ENCODE measurements around the gene C22orf39. TPM values are rescaled to one million over a fixed set of nuclear protein-coding genes. Genes with fewer than 3 reads are reported as not detected.

The C22orf39 gene
- total and polyA plus RNA-seq, 4 donors: 11.3 to 22.4 (median 13.5) TPM

DNA sequence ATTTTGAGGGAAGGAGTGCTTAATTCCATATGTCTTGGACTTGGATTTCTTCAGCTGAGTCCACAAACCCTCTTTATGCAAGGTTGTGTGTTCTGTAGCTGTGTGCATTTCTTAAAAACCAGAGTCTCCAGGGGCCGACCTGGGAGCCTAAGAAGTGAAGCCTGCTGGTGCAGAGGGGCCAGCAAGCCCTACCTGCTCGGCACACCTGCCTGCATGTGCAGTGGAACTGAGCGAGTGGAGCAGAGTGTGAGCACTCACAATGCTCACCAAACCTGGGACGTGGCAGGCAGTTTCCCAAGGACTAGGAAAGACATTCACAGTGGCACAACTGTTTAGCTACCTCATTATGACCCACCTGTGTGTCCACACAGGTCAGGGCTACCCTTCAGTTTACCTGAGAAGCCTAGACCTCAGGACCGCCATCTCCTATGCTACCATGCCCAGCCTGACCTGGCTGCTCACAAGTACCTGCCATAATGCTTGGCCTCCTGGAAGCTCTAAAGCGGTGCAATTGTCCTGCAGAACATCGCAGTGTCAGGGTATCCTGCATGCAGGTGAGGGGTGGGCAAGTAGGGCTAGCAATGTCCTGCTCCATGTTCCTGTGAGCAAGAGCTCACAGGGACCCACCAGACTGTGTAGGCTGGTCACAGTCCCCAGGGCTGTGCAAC is 3.8 kb downstream of the C22orf39 start:
- Histone ChIP-seq H3K27me3 (ENCODE audit: control insufficient read depth in 4 of 4, insufficient read depth in 4 of 4, low read length in 3 of 4) (no peaks in the 10 kb centered on the region), H3K27ac (ENCODE audit: low read depth in 1 of 2, low read length in 2 of 2) (no peak overlapping the region), H3K9me3 (ENCODE audit: control insufficient read depth in 4 of 4, low read length in 3 of 4) (no peaks in the 10 kb centered on the region), H3K4me3 (ENCODE audit: low read depth in 1 of 3, low read length in 3 of 3) (no peak overlapping the region), H3K4me1 (ENCODE audit: control insufficient read depth in 4 of 4, insufficient read depth in 4 of 4, low read length in 3 of 4) (peaks cover 4 to 23% (median 12%) of the 10 kb centered on the region in 4 donors), H3K9ac (ENCODE audit: low read depth in 1 of 2, low read length in 2 of 2) (no peak overlapping the region), H3K36me3 (ENCODE audit: control insufficient read depth in 4 of 4, insufficient read depth in 3 of 4, low read depth in 1 of 4, low read length in 3 of 4) (peaks cover 0 to 13% (median 4%) of the 10 kb centered on the region in 4 donors)
- WGBS: 82% methylated on average over 7 of the region's 7 CpGs
- no peak for DNase-seq (ENCODE audit: low spot score)
- TF ChIP-seq GABPA (IDR thresholded peaks at IDR 0.05 in 1 of 2, conservative IDR thresholded peaks at IDR 0.05 in 1 of 2): no peak
- TF ChIP-seq, protein P1, sequence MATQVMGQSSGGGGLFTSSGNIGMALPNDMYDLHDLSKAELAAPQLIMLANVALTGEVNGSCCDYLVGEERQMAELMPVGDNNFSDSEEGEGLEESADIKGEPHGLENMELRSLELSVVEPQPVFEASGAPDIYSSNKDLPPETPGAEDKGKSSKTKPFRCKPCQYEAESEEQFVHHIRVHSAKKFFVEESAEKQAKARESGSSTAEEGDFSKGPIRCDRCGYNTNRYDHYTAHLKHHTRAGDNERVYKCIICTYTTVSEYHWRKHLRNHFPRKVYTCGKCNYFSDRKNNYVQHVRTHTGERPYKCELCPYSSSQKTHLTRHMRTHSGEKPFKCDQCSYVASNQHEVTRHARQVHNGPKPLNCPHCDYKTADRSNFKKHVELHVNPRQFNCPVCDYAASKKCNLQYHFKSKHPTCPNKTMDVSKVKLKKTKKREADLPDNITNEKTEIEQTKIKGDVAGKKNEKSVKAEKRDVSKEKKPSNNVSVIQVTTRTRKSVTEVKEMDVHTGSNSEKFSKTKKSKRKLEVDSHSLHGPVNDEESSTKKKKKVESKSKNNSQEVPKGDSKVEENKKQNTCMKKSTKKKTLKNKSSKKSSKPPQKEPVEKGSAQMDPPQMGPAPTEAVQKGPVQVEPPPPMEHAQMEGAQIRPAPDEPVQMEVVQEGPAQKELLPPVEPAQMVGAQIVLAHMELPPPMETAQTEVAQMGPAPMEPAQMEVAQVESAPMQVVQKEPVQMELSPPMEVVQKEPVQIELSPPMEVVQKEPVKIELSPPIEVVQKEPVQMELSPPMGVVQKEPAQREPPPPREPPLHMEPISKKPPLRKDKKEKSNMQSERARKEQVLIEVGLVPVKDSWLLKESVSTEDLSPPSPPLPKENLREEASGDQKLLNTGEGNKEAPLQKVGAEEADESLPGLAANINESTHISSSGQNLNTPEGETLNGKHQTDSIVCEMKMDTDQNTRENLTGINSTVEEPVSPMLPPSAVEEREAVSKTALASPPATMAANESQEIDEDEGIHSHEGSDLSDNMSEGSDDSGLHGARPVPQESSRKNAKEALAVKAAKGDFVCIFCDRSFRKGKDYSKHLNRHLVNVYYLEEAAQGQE (IDR thresholded peaks at IDR 0.05): no peak
- no peak for TF ChIP-seq RXRA (IDR thresholded peaks at IDR 0.05)
- TF ChIP-seq, protein P2, sequence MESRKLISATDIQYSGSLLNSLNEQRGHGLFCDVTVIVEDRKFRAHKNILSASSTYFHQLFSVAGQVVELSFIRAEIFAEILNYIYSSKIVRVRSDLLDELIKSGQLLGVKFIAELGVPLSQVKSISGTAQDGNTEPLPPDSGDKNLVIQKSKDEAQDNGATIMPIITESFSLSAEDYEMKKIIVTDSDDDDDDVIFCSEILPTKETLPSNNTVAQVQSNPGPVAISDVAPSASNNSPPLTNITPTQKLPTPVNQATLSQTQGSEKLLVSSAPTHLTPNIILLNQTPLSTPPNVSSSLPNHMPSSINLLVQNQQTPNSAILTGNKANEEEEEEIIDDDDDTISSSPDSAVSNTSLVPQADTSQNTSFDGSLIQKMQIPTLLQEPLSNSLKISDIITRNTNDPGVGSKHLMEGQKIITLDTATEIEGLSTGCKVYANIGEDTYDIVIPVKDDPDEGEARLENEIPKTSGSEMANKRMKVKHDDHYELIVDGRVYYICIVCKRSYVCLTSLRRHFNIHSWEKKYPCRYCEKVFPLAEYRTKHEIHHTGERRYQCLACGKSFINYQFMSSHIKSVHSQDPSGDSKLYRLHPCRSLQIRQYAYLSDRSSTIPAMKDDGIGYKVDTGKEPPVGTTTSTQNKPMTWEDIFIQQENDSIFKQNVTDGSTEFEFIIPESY (IDR thresholded peaks at IDR 0.05): no peak
- no peak for TF ChIP-seq JUND (IDR thresholded peaks at IDR 0.05)
- no peak for TF ChIP-seq FOXA2 (IDR thresholded peaks at IDR 0.05)
- no peak for TF ChIP-seq FOXA1 (IDR thresholded peaks at IDR 0.05)
- no peak for TF ChIP-seq SP1 (IDR thresholded peaks at IDR 0.05)
- TF ChIP-seq, protein P3, sequence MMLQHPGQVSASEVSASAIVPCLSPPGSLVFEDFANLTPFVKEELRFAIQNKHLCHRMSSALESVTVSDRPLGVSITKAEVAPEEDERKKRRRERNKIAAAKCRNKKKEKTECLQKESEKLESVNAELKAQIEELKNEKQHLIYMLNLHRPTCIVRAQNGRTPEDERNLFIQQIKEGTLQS (IDR thresholded peaks at IDR 0.05): no peak
- TF ChIP-seq, protein P4, sequence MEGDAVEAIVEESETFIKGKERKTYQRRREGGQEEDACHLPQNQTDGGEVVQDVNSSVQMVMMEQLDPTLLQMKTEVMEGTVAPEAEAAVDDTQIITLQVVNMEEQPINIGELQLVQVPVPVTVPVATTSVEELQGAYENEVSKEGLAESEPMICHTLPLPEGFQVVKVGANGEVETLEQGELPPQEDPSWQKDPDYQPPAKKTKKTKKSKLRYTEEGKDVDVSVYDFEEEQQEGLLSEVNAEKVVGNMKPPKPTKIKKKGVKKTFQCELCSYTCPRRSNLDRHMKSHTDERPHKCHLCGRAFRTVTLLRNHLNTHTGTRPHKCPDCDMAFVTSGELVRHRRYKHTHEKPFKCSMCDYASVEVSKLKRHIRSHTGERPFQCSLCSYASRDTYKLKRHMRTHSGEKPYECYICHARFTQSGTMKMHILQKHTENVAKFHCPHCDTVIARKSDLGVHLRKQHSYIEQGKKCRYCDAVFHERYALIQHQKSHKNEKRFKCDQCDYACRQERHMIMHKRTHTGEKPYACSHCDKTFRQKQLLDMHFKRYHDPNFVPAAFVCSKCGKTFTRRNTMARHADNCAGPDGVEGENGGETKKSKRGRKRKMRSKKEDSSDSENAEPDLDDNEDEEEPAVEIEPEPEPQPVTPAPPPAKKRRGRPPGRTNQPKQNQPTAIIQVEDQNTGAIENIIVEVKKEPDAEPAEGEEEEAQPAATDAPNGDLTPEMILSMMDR (IDR thresholded peaks at IDR 0.05; ENCODE audit: low read depth, low read length, missing input control): no peak
- TF ChIP-seq NR2F2 (IDR thresholded peaks at IDR 0.05): no peak
- no peak for TF ChIP-seq EGR1 (IDR thresholded peaks at IDR 0.05; ENCODE audit: low read depth in 2 of 2)
- no peak for TF ChIP-seq YY1 (IDR thresholded peaks at IDR 0.05)
- no peak for TF ChIP-seq HNF4A (conservative IDR thresholded peaks at IDR 0.05)

DNA sequence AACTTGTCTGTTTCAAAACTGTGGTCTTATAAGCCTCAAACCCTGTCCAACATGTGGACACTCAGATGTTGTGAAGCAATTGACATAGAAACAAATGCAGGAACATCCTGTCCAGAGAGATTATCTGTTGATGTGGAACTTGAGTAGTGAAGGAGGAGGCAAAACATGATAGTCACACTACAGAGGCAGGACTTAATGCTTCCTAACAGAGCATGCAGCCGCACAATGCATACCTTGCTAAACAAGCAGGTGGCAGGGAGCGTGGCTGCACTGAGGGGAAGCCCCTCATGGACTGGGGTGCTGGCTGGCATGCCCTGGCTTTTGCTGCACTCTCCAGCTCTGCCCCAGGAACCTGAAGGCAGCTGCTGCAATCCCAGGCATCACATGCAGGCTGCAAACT is 5.3 kb downstream of the C22orf39 start:
- DNase-seq (ENCODE audit: low spot score): no peak
- WGBS: 96% methylated on average over 2 of the region's 2 CpGs
- no peak overlapping the region for H3K27ac ChIP-seq (ENCODE audit: low read depth in 1 of 2, low read length in 2 of 2)
- no peak overlapping the region for H3K4me3 ChIP-seq (ENCODE audit: low read depth in 1 of 3, low read length in 3 of 3)
- H3K36me3 ChIP-seq (ENCODE audit: control insufficient read depth in 4 of 4, insufficient read depth in 3 of 4, low read depth in 1 of 4, low read length in 3 of 4): peaks cover 0 to 13% (median 4%) of the 10 kb centered on the region in 4 donors
- H3K9ac ChIP-seq (ENCODE audit: low read depth in 1 of 2, low read length in 2 of 2): no peak overlapping the region
- TF ChIP-seq JUND (IDR thresholded peaks at IDR 0.05): no peak
- TF ChIP-seq NR2F2 (IDR thresholded peaks at IDR 0.05): no peak
- TF ChIP-seq, protein P3 (IDR thresholded peaks at IDR 0.05): no peak
- TF ChIP-seq RAD21 (IDR thresholded peaks at IDR 0.05): no peak
- TF ChIP-seq, protein P5, sequence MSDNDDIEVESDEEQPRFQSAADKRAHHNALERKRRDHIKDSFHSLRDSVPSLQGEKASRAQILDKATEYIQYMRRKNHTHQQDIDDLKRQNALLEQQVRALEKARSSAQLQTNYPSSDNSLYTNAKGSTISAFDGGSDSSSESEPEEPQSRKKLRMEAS (IDR thresholded peaks at IDR 0.05): no peak
- no peak for TF ChIP-seq YY1 (IDR thresholded peaks at IDR 0.05)
- no peak for TF ChIP-seq HNF4G (IDR thresholded peaks at IDR 0.05)
- TF ChIP-seq, protein P1 (IDR thresholded peaks at IDR 0.05): no peak
- no peak for TF ChIP-seq GABPA (IDR thresholded peaks at IDR 0.05 in 1 of 2, conservative IDR thresholded peaks at IDR 0.05 in 1 of 2)
- no peaks in the 10 kb centered on the region for H3K27me3 ChIP-seq (ENCODE audit: control insufficient read depth in 4 of 4, insufficient read depth in 4 of 4, low read length in 3 of 4)
- H3K9me3 ChIP-seq (ENCODE audit: control insufficient read depth in 4 of 4, low read length in 3 of 4): no peaks in the 10 kb centered on the region
- H3K4me1 ChIP-seq (ENCODE audit: control insufficient read depth in 4 of 4, insufficient read depth in 4 of 4, low read length in 3 of 4): peaks cover 0 to 17% (median 7%) of the 10 kb centered on the region in 4 donors

Data from liver (tissue), 9 donors.